Hepatocyte (in vitro differentiated cells): ENCODE results near the gene HERC5.
A peak's percentile ranks its signal among the peaks of the same experiment; 100 is the strongest.

Source experiments
- EZH2phosphoT487 ChIP-seq: fragments of 200-600 bp; sonication (generic); IDR thresholded peaks from one replicate; pipeline ENCODE4 v1.6.1; 2018; ENCODE audit warnings: antibody characterized with exemption, mild to moderate bottlenecking, low read depth, moderate library complexity; ENCODE audit not compliant: unreplicated experiment, severe bottlenecking
- TF ChIP-seq, protein P1 (sequence below): fragments of 200-600 bp; sonication (generic); IDR thresholded peaks from 2 replicates; pipeline ENCODE4 v1.5.1; 2016; ENCODE audit warnings: antibody characterized with exemption, mild to moderate bottlenecking; ENCODE audit not compliant: poor library complexity

DNA sequence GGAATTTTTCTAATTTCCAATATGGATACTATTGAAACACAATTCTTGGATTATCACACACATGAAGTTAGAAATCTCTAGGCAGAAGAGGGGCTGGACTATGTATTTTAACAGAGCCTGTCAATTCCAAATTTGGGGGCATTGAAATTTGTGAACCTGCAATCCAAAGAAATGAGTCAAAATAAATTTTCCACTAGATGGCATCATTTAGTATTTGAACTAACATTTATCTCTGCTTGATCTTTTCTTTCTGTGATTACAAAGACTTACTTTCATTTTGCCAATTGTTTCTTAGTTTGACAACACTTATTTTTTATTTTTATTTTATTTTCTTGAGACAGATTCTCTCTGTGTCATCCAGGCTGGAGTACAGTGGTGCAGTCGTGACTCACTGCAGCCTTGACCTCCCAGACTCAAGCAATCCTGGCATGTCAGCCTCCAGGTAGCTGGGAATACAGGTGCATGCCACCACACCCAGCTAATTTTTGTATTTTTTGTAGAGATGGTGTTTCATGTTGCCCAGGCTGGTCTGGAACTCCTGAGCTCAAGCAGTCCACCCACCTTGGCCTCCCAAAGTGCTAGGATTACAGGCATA is 69.4 kb downstream of the HERC5 start:
- TF ChIP-seq, protein P1, sequence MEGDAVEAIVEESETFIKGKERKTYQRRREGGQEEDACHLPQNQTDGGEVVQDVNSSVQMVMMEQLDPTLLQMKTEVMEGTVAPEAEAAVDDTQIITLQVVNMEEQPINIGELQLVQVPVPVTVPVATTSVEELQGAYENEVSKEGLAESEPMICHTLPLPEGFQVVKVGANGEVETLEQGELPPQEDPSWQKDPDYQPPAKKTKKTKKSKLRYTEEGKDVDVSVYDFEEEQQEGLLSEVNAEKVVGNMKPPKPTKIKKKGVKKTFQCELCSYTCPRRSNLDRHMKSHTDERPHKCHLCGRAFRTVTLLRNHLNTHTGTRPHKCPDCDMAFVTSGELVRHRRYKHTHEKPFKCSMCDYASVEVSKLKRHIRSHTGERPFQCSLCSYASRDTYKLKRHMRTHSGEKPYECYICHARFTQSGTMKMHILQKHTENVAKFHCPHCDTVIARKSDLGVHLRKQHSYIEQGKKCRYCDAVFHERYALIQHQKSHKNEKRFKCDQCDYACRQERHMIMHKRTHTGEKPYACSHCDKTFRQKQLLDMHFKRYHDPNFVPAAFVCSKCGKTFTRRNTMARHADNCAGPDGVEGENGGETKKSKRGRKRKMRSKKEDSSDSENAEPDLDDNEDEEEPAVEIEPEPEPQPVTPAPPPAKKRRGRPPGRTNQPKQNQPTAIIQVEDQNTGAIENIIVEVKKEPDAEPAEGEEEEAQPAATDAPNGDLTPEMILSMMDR = peak; percentile 50
- TF ChIP-seq EZH2phosphoT487 = no peak
